ENCODE results near the gene SLC38A10. TPM values are rescaled to one million over a fixed set of nuclear protein-coding genes. Genes with fewer than 3 reads are reported as not detected.

The SLC38A10 gene
- total and polyA plus RNA-seq, 2 of the 13 experiments (the other 11 are each of a cell fraction or from before 2014, with no cell fraction given): 23.4 to 55.8 TPM

DNA sequence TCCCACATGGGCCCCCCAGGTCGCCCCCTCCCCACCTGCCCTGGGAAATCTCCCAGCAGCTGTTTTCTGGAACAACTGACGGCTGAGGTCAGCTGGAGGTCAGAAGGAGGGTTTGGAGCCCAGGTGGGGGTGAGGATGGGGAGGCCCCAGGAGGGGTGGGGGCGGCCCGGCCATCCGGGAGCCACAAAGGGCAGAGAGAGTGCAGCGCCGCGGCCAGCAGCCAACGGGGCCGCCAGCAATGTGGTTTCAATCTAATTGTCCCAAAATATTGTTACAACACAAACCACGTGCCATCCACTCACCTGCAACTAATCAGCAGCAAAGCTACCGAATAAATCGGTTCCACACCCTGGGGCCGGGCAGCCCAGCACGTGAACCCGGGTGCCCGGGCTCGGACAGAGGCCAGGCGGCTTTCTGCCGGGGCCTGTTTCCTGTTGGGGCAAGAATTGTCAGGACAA is 28.3 kb upstream of the SLC38A10 start:
- CTCF ChIA-PET (ENCODE audit: low intra/inter-chr PET ratio, low total read pairs): no interaction called here
- TF ChIP-seq KLF11 (CRISPR knock-in tag; IDR thresholded peaks at IDR 0.05): no peak
- TF ChIP-seq BCL6 (CRISPR knock-in tag; IDR thresholded peaks at IDR 0.05): no peak
- TF ChIP-seq SMYD3 (CRISPR knock-in tag; IDR thresholded peaks at IDR 0.05): no peak
- TF ChIP-seq ZBTB7A (CRISPR knock-in tag; IDR thresholded peaks at IDR 0.05): no peak
- no peak for TF ChIP-seq ELK4 (CRISPR knock-in tag; IDR thresholded peaks at IDR 0.05; ENCODE audit: borderline replicate concordance)
- Histone ChIP-seq H3K9ac (ENCODE audit: insufficient read depth, low read depth, low read length) (no peak overlapping the region), H3K4me3 (replicated peaks in 1 of 3; ENCODE audit: insufficient read depth in 1 of 3, low read depth in 2 of 3, low read length in 3 of 3) (no peak overlapping the region), H3K4me2 (ENCODE audit: low read depth, low read length) (no peak overlapping the region), H3K79me2 (ENCODE audit: insufficient read depth, low read length) (no peaks in the 10 kb centered on the region), H3K27me3 (ENCODE audit: control insufficient read depth in 1 of 2, insufficient read depth in 2 of 2, low read length in 2 of 2) (peaks cover 2 to 32% of the 10 kb centered on the region in 2 experiments; a peak in 4 of 5 replicates), H3K27ac (ENCODE audit: extremely low read length, insufficient read depth, low read length) (no peak overlapping the region), H3K4me1 (ENCODE audit: insufficient read depth, low read length) (peaks cover 43% of the 10 kb centered on the region), H4K20me1 (ENCODE audit: insufficient read depth, low read length) (no peaks in the 10 kb centered on the region), H3K9me3 (ENCODE audit: low read length) (no peaks in the 10 kb centered on the region), H3K36me3 (replicated peaks in 1 of 2; ENCODE audit: control insufficient read depth in 1 of 2, insufficient read depth in 2 of 2, low read length in 2 of 2) (no peaks in the 10 kb centered on the region), H2AFZ (ENCODE audit: low read length) (no peak overlapping the region)
- POLR2A ChIA-PET: interaction anchor here (1.4 kb wide), 1 partner anchor 23 kb away, joined by 4 read pairs; no protein-coding TSS in a partner anchor
- DNase-seq (ENCODE audit: low spot score): no peak
- 52% methylated on average over 18 of the region's 20 CpGs for WGBS (ENCODE audit: low lambda C conversion rate)
- no peak for FAIRE-seq
- no TSS peak for BruUV-seq (replicated peaks)
- no peak for ATAC-seq
- intact Hi-C loops (cut with micrococcal nuclease; ENCODE audit: unreplicated experiment): no loop called here
- in situ Hi-C loops (cut with HindIII; ENCODE audit: extremely low pct_ligation_motif_present, low pct_unique_long_range_greater_than_20kb): no loop called here

DNA sequence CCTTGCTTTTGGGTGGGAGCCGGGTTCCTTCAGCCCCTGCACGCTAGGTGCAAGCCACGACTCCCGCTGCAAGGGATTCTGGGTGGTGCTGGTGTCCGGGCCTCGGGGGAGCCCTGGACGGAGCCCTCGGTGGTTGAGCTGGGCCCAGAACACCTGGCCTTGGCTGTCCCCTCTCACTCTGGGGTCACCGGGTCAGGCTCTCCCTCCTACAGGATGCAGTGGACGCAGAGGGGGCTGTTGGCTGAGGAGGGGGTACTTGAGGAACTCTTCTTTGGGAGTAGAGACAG is 27.9 kb upstream of the SLC38A10 start:
- Histone ChIP-seq H3K27ac (ENCODE audit: extremely low read length, insufficient read depth, low read length) (no peak overlapping the region), H3K4me2 (ENCODE audit: low read depth, low read length) (no peak overlapping the region), H3K9ac (ENCODE audit: insufficient read depth, low read depth, low read length) (no peak overlapping the region), H3K27me3 (ENCODE audit: control insufficient read depth in 1 of 2, insufficient read depth in 2 of 2, low read length in 2 of 2) (peaks cover 2 to 32% of the 10 kb centered on the region in 2 experiments), H2AFZ (ENCODE audit: low read length) (no peak overlapping the region), H3K9me3 (ENCODE audit: low read length) (no peaks in the 10 kb centered on the region), H3K4me3 (replicated peaks in 1 of 3; ENCODE audit: insufficient read depth in 1 of 3, low read depth in 2 of 3, low read length in 3 of 3) (no peak overlapping the region), H3K4me1 (ENCODE audit: insufficient read depth, low read length) (peaks cover 43% of the 10 kb centered on the region), H4K20me1 (ENCODE audit: insufficient read depth, low read length) (no peaks in the 10 kb centered on the region), H3K36me3 (replicated peaks in 1 of 2; ENCODE audit: control insufficient read depth in 1 of 2, insufficient read depth in 2 of 2, low read length in 2 of 2) (no peaks in the 10 kb centered on the region), H3K79me2 (ENCODE audit: insufficient read depth, low read length) (no peaks in the 10 kb centered on the region)
- intact Hi-C loops (cut with micrococcal nuclease; ENCODE audit: unreplicated experiment): no loop called here
- no TSS peak for BruUV-seq (replicated peaks)
- WGBS (ENCODE audit: low lambda C conversion rate): 79% methylated on average over 7 of the region's 10 CpGs
- ATAC-seq (no peak; the same call in 2 of the 3 replicates), FAIRE-seq (no peak), DNase-seq (ENCODE audit: low spot score) (no peak)
- in situ Hi-C loops (cut with HindIII; ENCODE audit: extremely low pct_ligation_motif_present, low pct_unique_long_range_greater_than_20kb): no loop called here
- ChIA-PET POLR2A (interaction anchor here (1.4 kb wide), 1 partner anchor 23 kb away, joined by 4 read pairs; no protein-coding TSS in a partner anchor), CTCF (ENCODE audit: low intra/inter-chr PET ratio, low total read pairs) (no interaction called here)
- TF ChIP-seq ZNF687 (CRISPR knock-in tag; IDR thresholded peaks at IDR 0.05): peak; percentile 39; the same call in 1 of the 2 replicates
- no peak for TF ChIP-seq SIN3A (IDR thresholded peaks at IDR 0.05; ENCODE audit: borderline replicate concordance, low read depth, low read length)
- TF ChIP-seq LCORL (IDR thresholded peaks at IDR 0.05): 0 out of 2 replicates have a peak, but pooled peaks have one; percentile 2
- no peak for TF ChIP-seq LCORL (CRISPR knock-in tag; IDR thresholded peaks at IDR 0.05)
- TF ChIP-seq, protein P1, sequence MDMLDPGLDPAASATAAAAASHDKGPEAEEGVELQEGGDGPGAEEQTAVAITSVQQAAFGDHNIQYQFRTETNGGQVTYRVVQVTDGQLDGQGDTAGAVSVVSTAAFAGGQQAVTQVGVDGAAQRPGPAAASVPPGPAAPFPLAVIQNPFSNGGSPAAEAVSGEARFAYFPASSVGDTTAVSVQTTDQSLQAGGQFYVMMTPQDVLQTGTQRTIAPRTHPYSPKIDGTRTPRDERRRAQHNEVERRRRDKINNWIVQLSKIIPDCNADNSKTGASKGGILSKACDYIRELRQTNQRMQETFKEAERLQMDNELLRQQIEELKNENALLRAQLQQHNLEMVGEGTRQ (IDR thresholded peaks at IDR 0.05; ENCODE audit: low read depth, low read length): no peak
- TF ChIP-seq, protein P1 (CRISPR knock-in tag; IDR thresholded peaks at IDR 0.05; ENCODE audit: borderline replicate concordance): peak; percentile 49; the same call in 1 of the 2 replicates
- TF ChIP-seq YEATS2 (CRISPR knock-in tag; IDR thresholded peaks at IDR 0.05; ENCODE audit: borderline replicate concordance): 0 out of 2 replicates have a peak, but pooled peaks have one; percentile 4

Measured in HepG2 (cell line).